ENCODE results near the gene TMEM52.

DNA sequence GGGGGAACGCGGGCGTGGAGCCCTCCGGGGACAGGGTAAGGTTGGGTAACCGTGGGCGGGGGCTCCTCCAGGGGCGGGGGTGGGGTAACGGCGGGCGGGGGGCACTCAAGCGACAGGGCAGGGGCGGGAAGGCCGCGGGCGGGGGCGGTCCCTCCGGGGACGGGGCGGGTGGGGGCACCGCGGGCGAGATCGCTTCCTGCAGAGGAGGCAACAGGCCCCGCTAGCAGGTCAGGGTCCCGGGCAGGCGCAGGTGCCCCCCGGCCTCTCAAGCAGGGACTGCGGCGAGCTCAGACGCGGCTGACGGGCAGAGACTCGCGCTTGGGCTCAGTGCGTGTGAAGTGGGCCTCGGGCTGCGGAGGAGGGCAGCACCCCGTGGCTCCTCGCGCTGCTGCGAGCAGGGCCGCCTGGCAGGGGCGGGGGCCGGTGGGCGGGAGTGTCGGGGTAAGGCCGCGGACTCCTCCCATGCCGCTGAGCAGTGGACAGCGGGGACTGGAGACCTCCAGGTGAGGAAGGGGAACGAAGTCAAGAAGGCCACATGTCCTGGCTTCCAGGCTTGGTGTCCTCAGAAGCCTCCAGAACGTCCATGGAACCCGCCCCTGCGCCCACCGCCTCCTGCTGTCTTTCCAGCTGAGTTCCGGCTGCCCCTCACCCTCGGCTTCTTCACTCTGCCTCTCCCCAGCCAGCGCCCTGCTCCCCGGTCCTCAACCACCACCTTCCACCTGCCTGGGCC, 27.6 kb downstream of the TMEM52 start:
- TF ChIP-seq POLR2AphosphoS5 (IDR thresholded peaks at IDR 0.05; ENCODE audit: low read depth, low read length) = no peak
- TF ChIP-seq POLR2A (IDR thresholded peaks at IDR 0.05; ENCODE audit: low read depth, low read length) = no peak

Data from GM12892 (cell line).